Measurements from ENCODE around the gene EXOSC7. TPM values are rescaled to one million over a fixed set of nuclear protein-coding genes. Genes with fewer than 3 reads are reported as not detected.
"Not testable (repeated sequence)": the region's sequence is repeated elsewhere in the genome, so short reads cannot be mapped to it uniquely, and the experiment has no call there.

EXOSC7 gene
- total RNA-seq, 2 donors from 2014 or later: 24.9 to 35.6 TPM

DNA sequence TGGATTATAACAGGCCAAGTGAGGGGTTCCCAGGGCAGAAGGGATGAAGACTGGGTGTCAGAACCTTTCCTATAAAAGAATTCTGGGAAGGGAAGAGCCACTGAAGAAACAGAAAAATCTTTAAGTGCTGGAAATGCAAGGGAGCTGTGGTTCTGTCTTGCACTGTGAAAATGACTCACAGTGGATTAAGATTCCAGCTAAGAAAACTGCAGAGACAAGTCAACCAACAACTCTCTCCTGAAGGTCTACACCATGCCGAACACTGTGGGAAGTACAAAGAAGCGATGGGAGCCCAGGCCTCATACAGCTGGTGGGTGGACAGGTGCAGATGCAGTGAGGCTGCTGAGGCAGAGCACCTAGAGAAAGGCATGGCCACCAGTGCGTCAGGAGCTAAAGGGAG, 27.8 kb upstream of the EXOSC7 start:
- H3K27ac ChIP-seq: no peak overlapping the region
- no peaks in the 10 kb centered on the region for H3K27me3 ChIP-seq
- H3K4me3 ChIP-seq: no peak overlapping the region
- no peak overlapping the region for H3K9ac ChIP-seq (ENCODE audit: low read depth in 2 of 2, low read length in 2 of 2)
- intact Hi-C loops (cut with DNase I): no loop called here
- TF ChIP-seq, protein P1, sequence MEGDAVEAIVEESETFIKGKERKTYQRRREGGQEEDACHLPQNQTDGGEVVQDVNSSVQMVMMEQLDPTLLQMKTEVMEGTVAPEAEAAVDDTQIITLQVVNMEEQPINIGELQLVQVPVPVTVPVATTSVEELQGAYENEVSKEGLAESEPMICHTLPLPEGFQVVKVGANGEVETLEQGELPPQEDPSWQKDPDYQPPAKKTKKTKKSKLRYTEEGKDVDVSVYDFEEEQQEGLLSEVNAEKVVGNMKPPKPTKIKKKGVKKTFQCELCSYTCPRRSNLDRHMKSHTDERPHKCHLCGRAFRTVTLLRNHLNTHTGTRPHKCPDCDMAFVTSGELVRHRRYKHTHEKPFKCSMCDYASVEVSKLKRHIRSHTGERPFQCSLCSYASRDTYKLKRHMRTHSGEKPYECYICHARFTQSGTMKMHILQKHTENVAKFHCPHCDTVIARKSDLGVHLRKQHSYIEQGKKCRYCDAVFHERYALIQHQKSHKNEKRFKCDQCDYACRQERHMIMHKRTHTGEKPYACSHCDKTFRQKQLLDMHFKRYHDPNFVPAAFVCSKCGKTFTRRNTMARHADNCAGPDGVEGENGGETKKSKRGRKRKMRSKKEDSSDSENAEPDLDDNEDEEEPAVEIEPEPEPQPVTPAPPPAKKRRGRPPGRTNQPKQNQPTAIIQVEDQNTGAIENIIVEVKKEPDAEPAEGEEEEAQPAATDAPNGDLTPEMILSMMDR (IDR thresholded peaks at IDR 0.05): no peak
- no peaks in the 10 kb centered on the region for H3K36me3 ChIP-seq
- H3K4me1 ChIP-seq: no peaks in the 10 kb centered on the region
- no peak for DNase-seq
- no peaks in the 10 kb centered on the region for H3K9me3 ChIP-seq

DNA sequence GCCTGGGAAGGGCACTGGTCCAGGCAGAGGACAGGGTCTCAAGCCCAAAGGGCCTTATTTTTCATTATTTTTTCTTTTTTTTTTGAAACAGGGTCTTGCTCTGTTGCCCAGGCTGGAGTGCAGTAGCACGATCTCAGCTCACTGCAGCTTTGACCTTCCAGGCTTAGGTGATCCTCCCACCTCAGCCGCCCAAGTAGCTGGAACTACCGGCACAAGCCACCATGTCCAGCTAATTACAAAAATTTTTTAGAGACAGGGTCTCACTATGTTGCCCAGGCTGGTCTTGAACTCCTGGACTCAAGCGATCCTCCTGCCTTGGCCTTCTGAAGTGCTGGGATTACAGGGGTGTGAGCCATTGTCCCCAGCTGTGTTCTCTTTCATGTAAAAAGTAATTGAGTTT, 26.3 kb upstream of the EXOSC7 start:
- H3K27me3 ChIP-seq; H3K4me3 ChIP-seq; H3K9me3 ChIP-seq; DNase-seq; H3K9ac ChIP-seq (ENCODE audit: low read depth in 2 of 2, low read length in 2 of 2); H3K4me1 ChIP-seq; intact Hi-C loops (cut with DNase I); H3K27ac ChIP-seq; H3K36me3 ChIP-seq: not testable (repeated sequence)

GRCh38 chr3:44950275-44950734, 25.7 kb upstream of the EXOSC7 start:
- no peak overlapping the region for H3K27ac ChIP-seq
- no peaks in the 10 kb centered on the region for H3K27me3 ChIP-seq
- intact Hi-C loops (cut with DNase I): no loop called here
- TF ChIP-seq, protein P1 (IDR thresholded peaks at IDR 0.05): no peak
- no peak for DNase-seq
- no peaks in the 10 kb centered on the region for H3K4me1 ChIP-seq
- no peak overlapping the region for H3K4me3 ChIP-seq
- H3K36me3 ChIP-seq: no peaks in the 10 kb centered on the region
- H3K9me3 ChIP-seq: no peaks in the 10 kb centered on the region
- H3K9ac ChIP-seq (ENCODE audit: low read depth in 2 of 2, low read length in 2 of 2): no peak overlapping the region

- no peak overlapping the region for H3K4me3 ChIP-seq
- H3K27me3 ChIP-seq: no peaks in the 10 kb centered on the region
- no peaks in the 10 kb centered on the region for H3K36me3 ChIP-seq
- no peak overlapping the region for H3K27ac ChIP-seq
- DNase-seq: no peak
- TF ChIP-seq, protein P1 (IDR thresholded peaks at IDR 0.05): no peak
- no peak overlapping the region for H3K9ac ChIP-seq (ENCODE audit: low read depth in 2 of 2, low read length in 2 of 2)
- H3K9me3 ChIP-seq: no peaks in the 10 kb centered on the region
- H3K4me1 ChIP-seq: no peaks in the 10 kb centered on the region
- intact Hi-C loops (cut with DNase I): no loop called here
Measured at GRCh38 chr3:44952689-44953088, 23.4 kb upstream of the EXOSC7 start.

DNA sequence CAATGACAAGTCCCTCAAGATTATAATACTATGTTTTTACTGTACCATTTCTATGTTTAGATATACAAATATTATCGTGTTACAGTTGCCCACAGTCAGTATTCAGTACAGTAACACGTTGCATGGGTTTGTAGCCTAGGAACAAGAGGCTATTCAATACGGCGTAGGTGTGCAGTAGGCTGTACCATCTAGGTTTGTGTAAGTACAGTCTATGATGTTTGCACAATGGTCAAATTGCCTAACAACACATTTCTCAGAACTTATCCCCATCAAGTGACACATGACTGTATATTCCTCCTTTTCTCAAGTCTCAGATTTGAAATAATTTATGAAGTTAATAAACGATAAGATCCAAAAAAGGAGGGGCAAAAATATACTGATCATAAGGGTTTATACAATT, 21.7 kb upstream of the EXOSC7 start:
- H3K27ac ChIP-seq: no peak overlapping the region
- H3K9me3 ChIP-seq: no peaks in the 10 kb centered on the region
- DNase-seq: no peak
- no peaks in the 10 kb centered on the region for H3K4me1 ChIP-seq
- TF ChIP-seq, protein P1 (IDR thresholded peaks at IDR 0.05): no peak
- intact Hi-C loops (cut with DNase I): no loop called here
- H3K4me3 ChIP-seq: no peak overlapping the region
- H3K9ac ChIP-seq (ENCODE audit: low read depth in 2 of 2, low read length in 2 of 2): no peak overlapping the region
- H3K27me3 ChIP-seq: no peaks in the 10 kb centered on the region
- no peaks in the 10 kb centered on the region for H3K36me3 ChIP-seq

DNA sequence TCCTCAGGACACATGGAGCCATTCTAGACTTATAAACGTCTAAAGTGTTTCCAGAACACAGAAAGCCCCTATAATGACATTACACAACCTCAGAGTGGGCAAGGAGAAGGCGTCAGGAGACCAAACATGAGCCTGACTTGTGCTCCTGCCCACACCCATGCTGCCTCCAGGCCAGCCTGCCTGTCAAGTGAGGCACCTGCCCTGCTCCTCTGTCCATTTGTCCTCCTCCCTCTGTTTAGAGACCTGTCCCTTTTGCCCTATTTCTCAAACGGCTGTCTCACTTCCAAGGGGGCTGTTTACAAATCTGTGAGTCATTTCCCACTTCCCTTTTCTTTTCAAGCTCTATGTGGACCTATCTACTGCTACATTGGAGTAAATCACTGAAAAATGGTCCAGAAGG, 21.1 kb upstream of the EXOSC7 start:
- intact Hi-C loops (cut with DNase I): no loop called here
- no peaks in the 10 kb centered on the region for H3K36me3 ChIP-seq

More for the DNA sequence above, 21.1 kb upstream of the EXOSC7 start:
- no peak overlapping the region for H3K9ac ChIP-seq (ENCODE audit: low read depth in 2 of 2, low read length in 2 of 2)
- no peak overlapping the region for H3K27ac ChIP-seq
- no peak for DNase-seq
- no peaks in the 10 kb centered on the region for H3K27me3 ChIP-seq
- H3K4me3 ChIP-seq: no peak overlapping the region
- TF ChIP-seq, protein P1 (IDR thresholded peaks at IDR 0.05): no peak
- H3K4me1 ChIP-seq: no peaks in the 10 kb centered on the region
- H3K9me3 ChIP-seq: no peaks in the 10 kb centered on the region

Data from colonic mucosa (tissue), 4 donors.